Keratinocyte (primary cell): ENCODE data around the gene PRKCA. TPM values are rescaled to one million over a fixed set of nuclear protein-coding genes. Genes with fewer than 3 reads are reported as not detected.

Experiments
- DNase-seq: peaks from one replicate; pipeline ENCODE4 v3.0.0-alpha.2; 2011; ENCODE audit warnings: low read depth, missing footprints, low spot score
- FAIRE-seq: peaks from 2 replicates; lab custom pipeline; 2011; peaks lifted over from hg19 to GRCh38; lab: Jason Lieb, UNC
- H2AFZ ChIP-seq: 2 replicates; pipeline ENCODE4 v1.6.0; 2012; ENCODE audit warnings: low read length, control low read depth, inconsistent platforms; ENCODE audit not compliant: control insufficient read depth
- H3K27ac ChIP-seq: 2 replicates; pipeline ENCODE4 v1.5.1; 2011; ENCODE audit warnings: low read length; ENCODE audit not compliant: control insufficient read depth, insufficient read depth
- H3K27me3 ChIP-seq: 3 replicates; pipeline ENCODE4 v1.6.0; 2011; ENCODE audit warnings: low read length; ENCODE audit not compliant: control insufficient read depth, insufficient read depth; ENCODE audit errors: extremely low read depth
- H3K36me3 ChIP-seq, 2 experiments: 2 replicates in 1 of 2; 3 replicates in 1 of 2; pipeline ENCODE4 v1.5.1; 2011; ENCODE audit warnings: low read length in 2 of 2, mild to moderate bottlenecking in 1 of 2; ENCODE audit not compliant: control insufficient read depth in 2 of 2, insufficient read depth in 2 of 2; ENCODE audit errors: extremely low read depth in 1 of 2
- H3K4me1 ChIP-seq: 3 replicates; pipeline ENCODE4 v1.5.1; 2011; ENCODE audit warnings: low read length; ENCODE audit not compliant: control insufficient read depth, insufficient read depth; ENCODE audit errors: extremely low read depth
- H3K4me2 ChIP-seq: 3 replicates; pipeline ENCODE4 v1.6.0; 2011; ENCODE audit warnings: low read depth, low read length; ENCODE audit not compliant: control insufficient read depth, insufficient read depth; ENCODE audit errors: extremely low read depth
- H3K4me3 ChIP-seq, 3 experiments: fragments of 200-600 bp in 1 of 3; sonication (generic) in 1 of 3; 2 replicates in 2 of 3; 3 replicates in 1 of 3; pipeline ENCODE4 v1.5.1; 2011 to 2016; ENCODE audit warnings: low read length in 3 of 3, mild to moderate bottlenecking in 3 of 3, control low read depth in 2 of 3, inconsistent platforms in 1 of 3, low read depth in 1 of 3, mixed read lengths in 1 of 3, mixed run types in 1 of 3, moderate library complexity in 1 of 3; ENCODE audit not compliant: control insufficient read depth in 2 of 3, insufficient read depth in 2 of 3; ENCODE audit errors: extremely low read depth in 1 of 3
- H3K79me2 ChIP-seq: 2 replicates; pipeline ENCODE4 v1.6.0; 2012; ENCODE audit warnings: low read length; ENCODE audit not compliant: control insufficient read depth, insufficient read depth
- H3K9ac ChIP-seq: 3 replicates; pipeline ENCODE4 v1.6.0; 2011; ENCODE audit warnings: low read length; ENCODE audit not compliant: control insufficient read depth, insufficient read depth; ENCODE audit errors: extremely low read depth
- H3K9me1 ChIP-seq: 3 replicates; pipeline ENCODE4 v1.6.0; 2011; ENCODE audit warnings: low read length; ENCODE audit not compliant: control insufficient read depth, insufficient read depth; ENCODE audit errors: extremely low read depth
- H3K9me3 ChIP-seq: 2 replicates; pipeline ENCODE4 v1.5.1; 2012; ENCODE audit warnings: low read depth, low read length; ENCODE audit not compliant: control insufficient read depth
- H4K20me1 ChIP-seq: 3 replicates; pipeline ENCODE4 v1.6.0; 2011; ENCODE audit warnings: low read length; ENCODE audit not compliant: control insufficient read depth, insufficient read depth; ENCODE audit errors: extremely low read depth
- EZH2 ChIP-seq: IDR thresholded peaks from one replicate; pipeline ENCODE4 v1.6.1; 2012; ENCODE audit warnings: inconsistent platforms, mild to moderate bottlenecking, low read length, moderate library complexity
- dilution Hi-C: fragments of 300-500 bp; cut with MboI; formaldehyde crosslinking; loops from one replicate; pipeline ENCODE4 v1.7.0; 2020; ENCODE audit warnings: low sequenced_read_pairs; ENCODE audit not compliant: extremely low pct_ligation_motif_present
- polyA plus RNA-seq, 5 experiments: library from polyadenylated mRNA; depleted of rRNA in 3 of 5; stranded (reverse) in 3 of 5; stranded (forward) in 1 of 5; unstranded in 1 of 5; fragments of >200 nt; gene quantifications; 1 replicate in 1 of 5; 2 replicates in 3 of 5; 3 replicates in 1 of 5; pipeline versions ENCODE4 v1.2.1 to v1.2.3, GENCODE V29; 2011 to 2012; ENCODE audit warnings: missing spikeins in 2 of 5, low read depth in 1 of 5, low replicate concordance in 1 of 5
- TF ChIP-seq, protein P1 (sequence below), 3 experiments: IDR thresholded peaks in 1 of 3; conservative IDR thresholded peaks in 1 of 3; optimal IDR thresholded peaks in 1 of 3; 2 replicates in 2 of 3; 3 replicates in 1 of 3; pipeline versions ENCODE3 to v1.5.1; 2011; ENCODE audit warnings: low read length in 3 of 3, mild to moderate bottlenecking in 3 of 3, moderate library complexity in 2 of 3, control low read depth in 1 of 3, inconsistent platforms in 1 of 3; ENCODE audit not compliant: insufficient read depth in 2 of 3; ENCODE audit errors: extremely low read depth in 1 of 3

The PRKCA gene
- polyA plus RNA-seq, 1 donor (not counting 4 experiments of a cell fraction or from before 2014, with no cell fraction given): 3.6 TPM

DNA sequence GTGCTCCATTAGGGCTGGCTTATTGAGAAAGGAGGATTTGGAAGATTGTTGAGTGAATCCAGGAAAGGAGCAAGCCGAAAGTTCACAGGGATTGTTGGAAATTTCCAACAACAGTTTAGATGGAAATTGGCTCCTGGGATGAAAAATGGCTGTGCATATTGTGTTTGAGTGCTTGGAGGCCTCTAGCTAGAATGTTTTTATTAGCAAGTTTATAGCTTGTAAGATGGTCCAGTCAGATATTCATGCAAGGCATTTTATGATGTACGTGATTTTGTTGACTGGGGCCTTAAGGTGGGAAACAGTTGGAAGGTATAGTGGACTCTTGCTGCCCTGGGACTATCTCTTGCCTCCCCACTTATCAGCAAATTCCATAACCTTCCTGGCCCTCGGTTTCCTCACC lies 216.7 kb downstream of the PRKCA start:
- H3K4me2 ChIP-seq: no peak overlapping the region
- H3K9ac ChIP-seq: no peak overlapping the region
- dilution Hi-C loops: no loop called here
- H3K9me1 ChIP-seq: no peaks in the 10 kb centered on the region
- H3K9me3 ChIP-seq: no peaks in the 10 kb centered on the region
- no peak overlapping the region for H3K4me3 ChIP-seq
- H4K20me1 ChIP-seq: no peaks in the 10 kb centered on the region
- FAIRE-seq (no peak), DNase-seq (no peak)
- peaks cover 5% of the 10 kb centered on the region for H3K4me1 ChIP-seq
- TF ChIP-seq, protein P1, sequence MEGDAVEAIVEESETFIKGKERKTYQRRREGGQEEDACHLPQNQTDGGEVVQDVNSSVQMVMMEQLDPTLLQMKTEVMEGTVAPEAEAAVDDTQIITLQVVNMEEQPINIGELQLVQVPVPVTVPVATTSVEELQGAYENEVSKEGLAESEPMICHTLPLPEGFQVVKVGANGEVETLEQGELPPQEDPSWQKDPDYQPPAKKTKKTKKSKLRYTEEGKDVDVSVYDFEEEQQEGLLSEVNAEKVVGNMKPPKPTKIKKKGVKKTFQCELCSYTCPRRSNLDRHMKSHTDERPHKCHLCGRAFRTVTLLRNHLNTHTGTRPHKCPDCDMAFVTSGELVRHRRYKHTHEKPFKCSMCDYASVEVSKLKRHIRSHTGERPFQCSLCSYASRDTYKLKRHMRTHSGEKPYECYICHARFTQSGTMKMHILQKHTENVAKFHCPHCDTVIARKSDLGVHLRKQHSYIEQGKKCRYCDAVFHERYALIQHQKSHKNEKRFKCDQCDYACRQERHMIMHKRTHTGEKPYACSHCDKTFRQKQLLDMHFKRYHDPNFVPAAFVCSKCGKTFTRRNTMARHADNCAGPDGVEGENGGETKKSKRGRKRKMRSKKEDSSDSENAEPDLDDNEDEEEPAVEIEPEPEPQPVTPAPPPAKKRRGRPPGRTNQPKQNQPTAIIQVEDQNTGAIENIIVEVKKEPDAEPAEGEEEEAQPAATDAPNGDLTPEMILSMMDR (optimal IDR thresholded peaks at IDR 0.05 in 1 of 3, IDR thresholded peaks at IDR 0.05 in 1 of 3, conservative IDR thresholded peaks at IDR 0.05 in 1 of 3; ENCODE audit: extremely low read depth in 1 of 3, insufficient read depth in 2 of 3, low read length in 3 of 3): no peak
- TF ChIP-seq EZH2: no peak
- no peaks in the 10 kb centered on the region for H3K79me2 ChIP-seq
- H2AFZ ChIP-seq: no peak overlapping the region
- H3K27me3 ChIP-seq: no peaks in the 10 kb centered on the region
- no peak overlapping the region for H3K27ac ChIP-seq
- no peaks in the 10 kb centered on the region for H3K36me3 ChIP-seq

GRCh38 chr17:66520999-66521398 lies 218.6 kb downstream of the PRKCA start:
- Histone ChIP-seq H2AFZ (no peak overlapping the region), H3K27me3 (no peaks in the 10 kb centered on the region), H3K27ac (no peak overlapping the region), H3K9me3 (no peaks in the 10 kb centered on the region), H4K20me1 (no peaks in the 10 kb centered on the region), H3K36me3 (no peaks in the 10 kb centered on the region), H3K9ac (no peak overlapping the region), H3K79me2 (no peaks in the 10 kb centered on the region), H3K4me1 (peaks cover 4% of the 10 kb centered on the region), H3K9me1 (no peaks in the 10 kb centered on the region), H3K4me3 (no peak overlapping the region), H3K4me2 (no peak overlapping the region)
- no peak for FAIRE-seq
- no peak for DNase-seq
- TF ChIP-seq EZH2: no peak
- TF ChIP-seq, protein P1 (optimal IDR thresholded peaks at IDR 0.05 in 1 of 3, IDR thresholded peaks at IDR 0.05 in 1 of 3, conservative IDR thresholded peaks at IDR 0.05 in 1 of 3; ENCODE audit: extremely low read depth in 1 of 3, insufficient read depth in 2 of 3, low read length in 3 of 3): no peak
- dilution Hi-C loops: no loop called here
